Measurements from ENCODE around the gene GSG1L2. TPM values are rescaled to one million over a fixed set of nuclear protein-coding genes. Genes with fewer than 3 reads are reported as not detected.

GSG1L2 gene
- total and polyA plus RNA-seq, 2 of the 4 experiments (the other 2 are of a cell fraction), result not detected

DNA sequence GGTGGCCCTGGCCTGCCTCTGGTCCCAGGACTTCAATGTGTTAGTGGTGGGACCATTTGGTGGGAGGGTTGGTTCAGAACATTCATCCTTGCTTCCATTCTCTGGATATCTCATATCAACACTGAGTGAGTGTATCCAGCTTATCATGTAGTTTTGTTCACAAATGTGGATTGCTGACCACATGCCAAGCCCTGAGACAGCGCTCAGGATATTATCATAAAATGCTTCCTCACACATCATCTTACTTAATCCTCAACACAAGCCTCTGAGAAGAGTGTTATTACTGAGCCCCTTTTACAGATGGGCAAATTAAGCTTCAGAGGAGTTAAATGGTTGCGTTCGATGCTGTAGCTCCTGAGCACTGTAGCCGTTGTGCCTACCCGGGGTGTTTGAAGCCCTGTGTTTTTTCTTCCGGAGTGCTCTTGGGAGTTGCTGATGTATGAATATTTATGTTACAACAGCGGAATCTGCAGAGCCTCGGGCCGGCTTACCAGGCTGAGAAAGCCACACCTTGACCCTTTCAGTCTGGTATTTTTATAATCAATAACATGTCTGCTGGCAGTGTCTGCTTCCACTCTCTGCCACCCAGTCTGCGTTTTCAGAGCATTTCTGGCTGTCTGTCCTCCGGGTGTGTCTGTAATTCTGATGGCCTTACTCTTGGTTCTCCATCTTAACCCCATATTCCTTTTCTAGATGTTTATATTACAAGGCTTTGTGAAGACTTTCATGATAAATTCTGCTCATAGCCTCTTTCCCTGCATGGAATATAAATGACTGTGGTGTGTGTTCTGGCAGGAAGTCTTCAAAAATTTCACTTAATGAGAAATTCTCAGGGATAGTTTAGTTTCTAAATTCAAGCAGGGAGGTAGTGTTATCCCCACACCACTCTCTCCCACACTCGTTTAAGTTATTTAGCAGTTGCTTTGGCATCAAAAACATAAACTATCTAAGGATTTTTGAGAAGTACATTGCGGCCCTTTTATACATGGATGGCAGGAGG lies 6.7 kb upstream of the GSG1L2 start:
- Histone ChIP-seq H2BK15ac (ENCODE audit: low read depth, low read length) (no peak overlapping the region), H2BK20ac (ENCODE audit: low read depth, low read length) (0 out of 2 replicates have a peak overlapping the region, but pooled peaks have one; percentile 19), H3K4me2 (ENCODE audit: low read depth, low read length) (peak overlapping the region; percentile 42; the same call in 1 of the 2 replicates), H2BK5ac (ENCODE audit: low read depth, low read length, poor library complexity, severe bottlenecking) (peak overlapping the region; percentile 5), H3K14ac (replicated peaks; ENCODE audit: low read depth, low read length) (no peak overlapping the region), H3K9ac (ENCODE audit: low read depth, low read length) (no peak overlapping the region), H2BK120ac (ENCODE audit: low read depth, low read length) (peak overlapping the region; percentile 71), H3K18ac (ENCODE audit: low read depth, low read length) (peak overlapping the region; percentile 13), H2AK9ac (replicated peaks; ENCODE audit: low read depth, low read length, poor library complexity) (no peak overlapping the region), H3K79me1 (ENCODE audit: low read depth in 1 of 2, low read length in 2 of 2) (no peaks in the 10 kb centered on the region), H4K5ac (ENCODE audit: low read depth, low read length) (peak overlapping the region; percentile 26), H3K56ac (ENCODE audit: extremely low read depth, insufficient read depth, low read length) (no peak overlapping the region), H3K9me3 (ENCODE audit: control insufficient read depth, insufficient read depth, low read length) (no peaks in the 10 kb centered on the region), H2AFZ (replicated peaks; ENCODE audit: low read length, poor library complexity) (peak overlapping the region; percentile 61), H4K20me1 (ENCODE audit: insufficient read depth, low read length) (no peaks in the 10 kb centered on the region), H3K4ac (ENCODE audit: low read depth, low read length) (peak overlapping the region; percentile 51; the same call in 1 of the 2 replicates), H4K8ac (ENCODE audit: low read depth in 2 of 2, low read length in 2 of 2) (0 out of 4 replicates have a peak overlapping the region, but pooled peaks of 1 of the 2 experiments have one; percentile 5), H3K23ac (ENCODE audit: low read depth, low read length) (no peak overlapping the region), H3K9me1 (ENCODE audit: insufficient read depth, low read length) (no peaks in the 10 kb centered on the region), H3K4me1 (ENCODE audit: control insufficient read depth, insufficient read depth, low read length) (peaks cover 3% of the 10 kb centered on the region; the same call in 1 of the 2 replicates), H3K4me3 (ENCODE audit: insufficient read depth, low read depth, low read length) (no peak overlapping the region), H4K91ac (ENCODE audit: insufficient read depth, low read depth, low read length) (0 out of 2 replicates have a peak overlapping the region, but pooled peaks have one; percentile 15), H3K36me3 (ENCODE audit: control insufficient read depth, insufficient read depth, low read length) (no peaks in the 10 kb centered on the region), H3K27me3 (ENCODE audit: control insufficient read depth, insufficient read depth, low read length) (no peaks in the 10 kb centered on the region), H2AK5ac (ENCODE audit: low read depth, low read length) (no peak overlapping the region), H3K27ac (ENCODE audit: insufficient read depth, low read length) (peak overlapping the region; percentile 30; the same call in 1 of the 2 replicates)
- BruUV-seq (replicated peaks), result no TSS peak
- TF ChIP-seq NFE2L2 (IDR thresholded peaks at IDR 0.05; ENCODE audit: low read depth, low read length) (no peak), MXI1 (IDR thresholded peaks at IDR 0.05; ENCODE audit: borderline replicate concordance, low read depth, low read length) (no peak), SMC3 (IDR thresholded peaks at IDR 0.05; ENCODE audit: low read depth, low read length) (no peak), ELK1 (IDR thresholded peaks at IDR 0.05; ENCODE audit: borderline replicate concordance, low read depth, low read length) (no peak), CEBPB (IDR thresholded peaks at IDR 0.05; ENCODE audit: low read depth, low read length) (no peak), BHLHE40 (IDR thresholded peaks at IDR 0.05; ENCODE audit: low read depth, low read length) (no peak), MAZ (IDR thresholded peaks at IDR 0.05; ENCODE audit: borderline replicate concordance, low read depth, low read length) (no peak)
- TF ChIP-seq, protein P1, sequence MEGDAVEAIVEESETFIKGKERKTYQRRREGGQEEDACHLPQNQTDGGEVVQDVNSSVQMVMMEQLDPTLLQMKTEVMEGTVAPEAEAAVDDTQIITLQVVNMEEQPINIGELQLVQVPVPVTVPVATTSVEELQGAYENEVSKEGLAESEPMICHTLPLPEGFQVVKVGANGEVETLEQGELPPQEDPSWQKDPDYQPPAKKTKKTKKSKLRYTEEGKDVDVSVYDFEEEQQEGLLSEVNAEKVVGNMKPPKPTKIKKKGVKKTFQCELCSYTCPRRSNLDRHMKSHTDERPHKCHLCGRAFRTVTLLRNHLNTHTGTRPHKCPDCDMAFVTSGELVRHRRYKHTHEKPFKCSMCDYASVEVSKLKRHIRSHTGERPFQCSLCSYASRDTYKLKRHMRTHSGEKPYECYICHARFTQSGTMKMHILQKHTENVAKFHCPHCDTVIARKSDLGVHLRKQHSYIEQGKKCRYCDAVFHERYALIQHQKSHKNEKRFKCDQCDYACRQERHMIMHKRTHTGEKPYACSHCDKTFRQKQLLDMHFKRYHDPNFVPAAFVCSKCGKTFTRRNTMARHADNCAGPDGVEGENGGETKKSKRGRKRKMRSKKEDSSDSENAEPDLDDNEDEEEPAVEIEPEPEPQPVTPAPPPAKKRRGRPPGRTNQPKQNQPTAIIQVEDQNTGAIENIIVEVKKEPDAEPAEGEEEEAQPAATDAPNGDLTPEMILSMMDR (conservative IDR thresholded peaks at IDR 0.05; ENCODE audit: low read depth, low read length), result no peak
- TF ChIP-seq, protein P2, sequence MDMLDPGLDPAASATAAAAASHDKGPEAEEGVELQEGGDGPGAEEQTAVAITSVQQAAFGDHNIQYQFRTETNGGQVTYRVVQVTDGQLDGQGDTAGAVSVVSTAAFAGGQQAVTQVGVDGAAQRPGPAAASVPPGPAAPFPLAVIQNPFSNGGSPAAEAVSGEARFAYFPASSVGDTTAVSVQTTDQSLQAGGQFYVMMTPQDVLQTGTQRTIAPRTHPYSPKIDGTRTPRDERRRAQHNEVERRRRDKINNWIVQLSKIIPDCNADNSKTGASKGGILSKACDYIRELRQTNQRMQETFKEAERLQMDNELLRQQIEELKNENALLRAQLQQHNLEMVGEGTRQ (IDR thresholded peaks at IDR 0.05; ENCODE audit: low read depth, low read length), result no peak
- dilution Hi-C loops (cut with HindIII; ENCODE audit: low sequenced_read_pairs, unreplicated experiment) (no loop called here), in situ Hi-C loops (cut with MboI; ENCODE audit: low sequenced_read_pairs) (no loop called here), intact Hi-C loops (cut with micrococcal nuclease) (no loop called here)
- POLR2A ChIA-PET (ENCODE audit: unreplicated experiment), result no interaction called here
- ATAC-seq (ENCODE audit: low read depth) (peak; percentile 53; the same call in 1 of the 2 replicates), DNase-seq (peak; percentile 19)
- no CpG with 5 or more reads among the region's 13 CpGs for WGBS, 2 experiments (ENCODE audit: extremely low coverage in 2 of 2, insufficient read length in 1 of 2)
- CTCF ChIA-PET, result no interaction called here

All from IMR-90 (cell line).